Dedifferentiated amniotic fluid mesenchymal stem cell (primary cell): ENCODE results near the gene GSN.

ENCODE experiments used
- DNase-seq: peaks from one replicate; pipeline ENCODE4 v3.0.0-alpha.2; 2016; ENCODE audit errors: extremely low spot score

Gene GSN

GRCh38 chr9:121273064-121273775 is 5.3 kb downstream of the GSN start:
- no peak for DNase-seq

DNA sequence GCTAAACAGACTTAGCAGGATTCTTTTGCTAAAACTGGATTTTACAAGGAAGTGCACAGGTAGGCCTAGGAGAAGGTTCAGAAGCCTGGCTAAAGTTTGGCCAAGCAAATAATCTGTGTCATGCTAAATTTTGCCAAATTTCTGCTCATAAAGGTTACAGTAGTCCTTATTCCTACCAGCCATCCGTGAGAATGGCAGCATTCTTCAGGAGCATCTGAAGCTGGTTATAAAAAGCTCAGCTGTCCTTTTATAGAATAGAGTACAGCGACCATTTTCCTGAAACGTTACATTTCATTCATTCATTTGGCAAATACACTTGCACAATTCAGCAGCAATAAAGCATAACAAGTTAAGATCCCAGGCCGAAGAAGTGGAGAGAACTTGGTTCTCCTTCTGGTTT is 6.9 kb downstream of the GSN start:
- DNase-seq: no peak

DNA sequence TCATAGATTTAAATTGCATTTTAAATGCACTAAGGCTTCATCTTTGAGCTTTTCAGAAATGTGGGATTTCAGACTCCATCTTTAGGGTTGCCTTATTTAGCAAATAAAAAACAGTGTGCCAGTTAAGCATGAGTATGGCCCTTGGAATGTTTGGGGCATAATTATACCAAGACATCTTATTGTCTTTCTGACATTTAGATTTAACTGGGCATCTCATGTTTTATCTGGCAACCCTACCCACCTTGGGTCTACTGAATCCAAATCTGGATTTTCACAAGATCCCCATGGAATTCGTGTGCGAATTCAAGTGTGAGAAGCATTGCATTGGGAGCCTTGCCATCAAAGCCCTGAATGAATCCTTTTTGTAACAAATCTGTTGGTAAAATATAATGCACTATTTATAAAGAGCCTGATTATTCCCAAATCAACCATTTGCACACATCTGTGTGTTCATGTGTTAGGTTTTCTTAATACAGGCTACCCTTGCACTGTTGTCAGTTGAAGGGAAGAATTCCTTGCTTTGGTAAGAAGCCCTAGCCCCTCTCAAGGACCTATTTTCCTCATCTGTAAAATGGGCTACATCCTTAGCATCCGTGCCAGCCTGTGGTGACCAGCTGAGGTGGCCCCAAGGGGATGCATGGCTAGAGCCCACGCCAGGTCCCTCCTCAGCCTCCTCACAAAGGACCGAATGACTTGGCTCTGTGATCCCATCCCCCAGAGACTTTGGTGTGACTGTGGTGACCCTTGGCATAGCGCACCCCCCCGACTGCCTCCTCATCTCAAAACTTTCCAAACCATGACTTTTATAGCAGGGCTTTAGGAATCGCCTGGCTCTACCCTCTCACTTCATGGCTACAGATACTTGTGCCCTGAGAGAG is 8.1 kb downstream of the GSN start:
- no peak for DNase-seq

GRCh38 chr9:121277026-121277425 is 9.1 kb downstream of the GSN start:
- DNase-seq: no peak

DNA sequence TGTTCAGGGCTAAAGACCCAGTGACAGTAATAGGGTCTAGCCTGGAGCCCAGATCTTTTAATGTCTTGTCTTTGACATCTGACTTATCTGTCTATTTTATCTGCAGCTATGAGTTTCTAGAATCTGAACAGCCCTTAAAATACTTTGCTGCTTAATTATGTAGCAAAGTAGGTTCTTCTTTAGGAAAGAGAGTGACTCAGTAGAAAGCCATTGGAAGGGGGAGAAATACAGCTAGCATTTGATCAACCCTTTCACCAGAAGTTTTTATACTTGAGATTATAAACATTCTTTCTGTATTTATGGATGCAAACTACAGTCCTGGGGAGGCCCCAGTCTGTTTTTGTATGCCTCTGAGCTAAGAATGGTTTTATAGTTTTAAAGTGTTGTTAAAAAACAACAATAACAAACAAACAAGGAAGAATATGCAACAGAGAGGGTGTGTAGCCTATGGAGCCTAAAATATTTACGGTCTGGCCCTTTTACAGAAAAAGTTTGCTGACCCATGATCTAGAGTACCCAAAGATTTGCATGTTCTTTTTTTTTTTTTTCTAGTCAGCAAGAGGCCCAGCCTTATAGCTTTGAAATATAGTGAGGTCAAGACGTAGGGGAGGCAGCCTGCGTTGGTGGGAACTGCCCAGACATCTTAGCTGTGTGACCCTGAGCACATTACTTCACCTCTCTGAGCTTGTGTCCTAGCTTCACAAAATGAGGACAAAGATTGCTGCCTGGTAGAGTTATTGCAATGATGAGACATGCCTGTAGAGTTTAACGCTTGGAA is 9.7 kb downstream of the GSN start:
- DNase-seq: peak; percentile 57

DNA sequence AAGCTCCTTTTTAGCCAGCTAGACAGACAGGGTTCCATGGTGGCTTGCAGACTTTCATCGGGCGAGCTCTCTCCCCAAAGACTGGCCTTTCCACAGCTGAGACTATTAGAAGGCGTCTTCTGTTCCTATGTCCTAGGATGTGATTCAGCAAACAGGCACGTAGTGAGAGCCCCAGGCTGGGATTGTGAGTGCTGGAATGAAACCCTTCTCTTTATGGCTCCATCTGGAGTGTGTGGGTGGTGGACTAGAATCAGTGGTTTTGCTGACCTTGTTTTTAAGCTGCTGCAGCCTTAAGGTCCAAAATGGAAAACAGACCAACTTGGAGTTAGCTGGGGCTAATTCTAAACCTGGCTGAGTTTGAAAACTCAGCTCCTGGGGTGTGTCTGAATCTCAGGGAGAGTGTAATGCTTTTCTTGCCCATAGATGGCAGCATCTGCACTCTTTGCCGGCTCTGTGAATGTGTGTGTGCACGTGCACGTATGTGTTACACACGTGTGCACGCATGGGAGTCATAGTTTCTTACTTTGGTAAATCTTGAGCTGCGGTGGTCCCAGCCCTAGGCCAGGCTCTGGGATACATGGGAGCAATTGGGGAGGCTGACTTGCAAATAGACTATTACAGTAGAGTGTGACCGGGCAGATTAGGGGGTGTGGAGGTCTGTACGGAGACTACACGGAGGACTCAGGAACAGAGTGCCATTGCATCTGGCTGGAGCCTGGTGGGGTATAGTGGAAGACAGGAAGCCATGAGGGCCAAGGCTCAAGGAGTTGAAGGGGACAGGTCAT is 10.7 kb downstream of the GSN start:
- peak; percentile 99 for DNase-seq

DNA sequence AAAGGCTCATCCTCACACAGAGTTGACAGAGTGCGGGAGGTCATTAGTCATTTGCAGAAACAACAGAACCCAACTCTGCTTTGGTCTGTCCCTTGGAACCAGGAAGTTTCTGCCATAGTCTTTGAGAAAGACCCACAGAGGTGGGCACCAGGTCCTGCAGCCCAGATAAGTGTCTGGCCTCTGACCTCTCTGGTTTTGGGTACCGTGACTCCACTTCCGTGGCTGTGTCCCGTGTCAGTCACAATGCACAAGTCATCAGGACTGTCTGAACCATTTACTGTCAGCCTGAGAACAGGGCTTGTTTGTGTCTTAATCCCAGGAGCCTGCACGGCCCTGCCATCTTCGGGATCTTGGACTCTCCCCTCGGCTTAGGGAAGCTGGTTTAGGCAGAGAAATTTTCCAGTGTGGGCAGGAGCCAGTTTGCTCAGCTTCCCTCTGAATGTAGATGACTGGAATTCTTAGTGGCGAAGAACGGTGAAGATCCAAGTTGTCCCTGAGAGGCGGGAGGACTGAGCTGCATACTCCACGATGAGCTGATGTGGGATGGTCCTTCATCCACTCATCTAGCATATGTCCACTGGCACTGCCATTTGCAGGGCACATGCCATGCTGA is 11.9 kb downstream of the GSN start:
- no peak for DNase-seq

DNA sequence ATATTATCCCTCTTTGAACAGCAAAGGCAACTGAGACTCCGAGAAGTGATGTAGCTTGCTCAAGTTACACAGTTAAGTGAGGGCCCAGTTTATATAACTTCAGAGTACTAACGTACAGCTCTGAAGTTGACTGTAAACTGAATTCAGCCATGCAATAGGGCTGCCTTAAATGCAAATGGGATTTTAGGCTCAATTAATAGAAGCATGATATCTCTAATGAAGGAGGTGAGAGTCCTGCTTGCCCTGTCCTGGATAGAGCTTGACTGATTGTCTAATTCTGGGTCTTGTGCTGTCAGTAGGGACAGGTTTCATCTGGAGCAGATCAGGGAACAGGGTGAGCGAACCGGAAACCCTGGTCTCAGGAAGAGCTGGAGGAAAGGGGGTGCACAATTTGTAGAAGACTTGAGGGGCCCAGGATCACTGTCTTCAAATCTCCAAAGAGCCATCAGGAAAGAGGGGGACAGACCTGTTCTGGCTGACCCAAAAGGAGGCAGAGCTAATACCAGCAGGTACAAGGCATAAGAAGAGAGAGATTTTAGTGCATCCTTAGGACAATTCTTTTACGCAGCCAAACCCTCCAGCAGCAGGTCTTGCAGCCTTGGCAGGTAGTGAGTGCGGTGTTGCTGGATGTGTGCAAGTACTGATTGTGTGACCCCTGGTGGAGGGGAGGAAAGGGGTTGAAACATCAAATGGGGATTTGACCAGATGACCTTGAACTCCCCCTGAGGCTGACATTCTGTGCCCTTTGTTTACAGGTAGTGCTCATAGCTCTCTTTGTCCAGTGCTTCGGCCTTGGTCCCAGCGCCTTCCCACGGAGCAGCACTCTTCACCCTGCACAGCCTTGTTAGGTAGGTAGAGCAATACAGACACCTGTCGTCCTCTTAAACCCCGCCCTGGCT is 13.0 kb downstream of the GSN start:
- DNase-seq: no peak

DNA sequence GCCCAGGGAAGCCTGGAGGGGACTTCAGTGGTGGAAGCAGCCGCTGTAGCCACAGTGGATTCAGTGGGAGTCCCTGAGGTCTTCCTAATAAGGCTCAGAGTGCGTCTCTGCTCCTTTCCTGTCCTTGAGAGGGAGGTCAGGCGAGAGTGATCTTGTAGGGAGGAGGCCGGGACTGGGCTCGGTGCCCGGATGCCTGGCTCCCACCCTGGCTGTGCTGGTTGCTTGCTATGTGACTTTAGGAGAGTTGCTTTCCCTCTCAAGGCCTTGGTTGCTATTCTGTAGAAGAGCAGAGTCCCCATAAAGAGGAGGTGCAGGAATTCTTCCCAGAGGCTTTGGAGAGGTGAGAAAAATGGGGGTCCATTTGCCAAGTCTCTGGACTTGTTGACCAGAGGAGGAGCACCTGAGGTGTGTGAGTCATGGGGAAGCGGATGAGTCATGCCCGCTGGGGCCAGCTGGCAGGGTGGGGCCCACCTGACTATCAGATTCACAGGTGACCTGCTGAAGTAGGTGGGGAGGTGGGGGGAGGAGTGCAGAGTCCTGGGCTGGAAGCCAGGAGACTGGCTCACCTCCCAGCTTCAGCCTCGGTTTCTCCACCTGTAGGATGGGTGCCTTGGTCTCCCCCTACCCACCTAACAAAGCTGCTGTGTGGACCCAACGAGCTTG is 13.8 kb downstream of the GSN start:
- DNase-seq: no peak

GRCh38 chr9:121282277-121283079 is 14.5 kb downstream of the GSN start:
- no peak for DNase-seq

DNA sequence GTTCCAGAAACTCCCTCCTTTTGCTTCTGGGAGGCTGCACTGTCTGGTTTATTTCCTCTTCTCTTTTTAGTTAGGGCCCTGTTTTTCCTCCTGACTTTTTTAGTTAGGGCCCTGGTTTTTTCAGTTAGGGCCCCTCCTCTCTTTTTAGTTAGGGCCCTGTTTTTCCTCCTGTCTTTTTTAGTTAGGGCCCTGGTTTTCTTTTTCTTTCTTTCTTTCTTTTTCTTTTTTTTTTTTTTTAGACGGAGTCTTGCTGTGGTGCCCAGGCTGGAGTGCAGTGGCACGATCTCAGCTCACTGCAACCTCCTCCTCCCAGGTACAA is 15.1 kb downstream of the GSN start:
- DNase-seq: no peak

DNA sequence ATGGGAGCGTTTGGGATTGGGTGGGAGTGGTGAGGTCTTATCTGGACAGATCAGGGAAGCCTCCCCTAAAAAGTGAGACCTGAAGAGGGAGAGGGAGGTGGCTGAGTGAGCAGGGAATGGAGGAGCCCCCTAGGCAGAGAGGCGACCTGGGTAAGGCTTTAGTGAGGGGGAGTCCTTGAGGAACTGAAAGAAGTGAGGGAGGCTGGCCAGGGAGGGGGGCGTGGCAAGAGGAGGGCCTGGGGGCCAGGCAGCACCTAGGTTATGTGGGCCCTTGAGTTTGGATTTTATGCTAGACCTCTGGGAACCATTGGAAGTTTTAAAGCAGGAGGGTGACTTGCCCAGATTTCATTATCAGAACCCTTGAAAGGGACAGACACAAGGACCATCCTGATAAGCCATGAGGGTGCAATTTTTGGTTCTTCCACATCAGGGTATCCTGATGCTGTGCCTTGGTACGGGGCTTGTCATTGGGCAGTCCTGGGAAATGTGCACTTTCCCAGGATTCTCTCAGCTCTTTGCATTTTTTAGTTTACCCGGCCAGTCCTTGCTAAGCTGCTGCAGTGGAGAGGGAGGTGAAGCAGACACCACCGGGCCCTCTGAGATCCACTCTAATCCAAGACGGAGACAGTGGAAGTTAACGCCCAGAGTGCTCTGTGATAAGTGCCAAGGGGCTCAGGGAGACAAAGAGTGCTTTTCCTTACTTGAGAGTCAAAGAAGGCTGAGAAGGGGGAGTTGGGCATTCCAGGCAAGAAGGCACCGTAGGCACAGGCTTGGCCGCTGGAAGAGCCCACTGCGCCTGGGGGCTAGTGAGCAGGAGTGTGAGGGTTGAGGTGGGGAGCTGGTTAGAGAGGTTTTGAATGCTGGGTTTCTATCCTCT is 16.1 kb downstream of the GSN start:
- DNase-seq: no peak

DNA sequence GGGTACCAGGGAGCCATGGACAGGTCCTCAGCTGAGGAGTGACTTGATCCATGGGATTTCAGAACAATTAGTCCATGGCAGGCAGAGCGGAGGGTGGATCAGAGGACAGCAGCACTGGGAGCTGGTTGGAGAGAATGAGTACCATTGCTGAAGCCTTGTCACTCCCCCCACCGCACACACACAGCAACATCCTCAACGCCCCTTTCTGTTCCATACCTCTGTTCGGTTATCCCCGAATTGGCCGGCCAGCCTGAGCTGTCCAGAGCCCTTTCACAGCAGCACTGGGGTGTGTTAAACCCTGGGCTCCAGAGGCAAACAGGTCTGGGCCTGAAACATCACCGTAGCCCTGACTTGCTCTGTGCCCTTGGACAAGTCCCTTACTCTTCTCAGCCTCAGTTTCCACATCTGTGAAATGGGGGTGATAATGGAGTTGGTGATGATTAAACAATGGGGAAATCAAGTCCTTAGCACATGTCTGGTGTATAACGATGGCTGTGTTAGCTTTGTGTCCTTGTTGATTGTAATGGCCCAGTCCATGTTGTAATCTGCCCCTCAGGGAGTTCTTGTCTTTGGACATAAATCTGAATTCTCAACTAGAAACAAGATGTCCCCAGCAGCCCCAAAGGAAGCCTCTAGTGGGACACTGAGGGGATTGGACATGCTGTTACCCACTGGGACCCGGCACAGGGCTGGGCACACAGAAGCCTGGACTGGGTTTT is 16.9 kb downstream of the GSN start:
- no peak for DNase-seq

DNA sequence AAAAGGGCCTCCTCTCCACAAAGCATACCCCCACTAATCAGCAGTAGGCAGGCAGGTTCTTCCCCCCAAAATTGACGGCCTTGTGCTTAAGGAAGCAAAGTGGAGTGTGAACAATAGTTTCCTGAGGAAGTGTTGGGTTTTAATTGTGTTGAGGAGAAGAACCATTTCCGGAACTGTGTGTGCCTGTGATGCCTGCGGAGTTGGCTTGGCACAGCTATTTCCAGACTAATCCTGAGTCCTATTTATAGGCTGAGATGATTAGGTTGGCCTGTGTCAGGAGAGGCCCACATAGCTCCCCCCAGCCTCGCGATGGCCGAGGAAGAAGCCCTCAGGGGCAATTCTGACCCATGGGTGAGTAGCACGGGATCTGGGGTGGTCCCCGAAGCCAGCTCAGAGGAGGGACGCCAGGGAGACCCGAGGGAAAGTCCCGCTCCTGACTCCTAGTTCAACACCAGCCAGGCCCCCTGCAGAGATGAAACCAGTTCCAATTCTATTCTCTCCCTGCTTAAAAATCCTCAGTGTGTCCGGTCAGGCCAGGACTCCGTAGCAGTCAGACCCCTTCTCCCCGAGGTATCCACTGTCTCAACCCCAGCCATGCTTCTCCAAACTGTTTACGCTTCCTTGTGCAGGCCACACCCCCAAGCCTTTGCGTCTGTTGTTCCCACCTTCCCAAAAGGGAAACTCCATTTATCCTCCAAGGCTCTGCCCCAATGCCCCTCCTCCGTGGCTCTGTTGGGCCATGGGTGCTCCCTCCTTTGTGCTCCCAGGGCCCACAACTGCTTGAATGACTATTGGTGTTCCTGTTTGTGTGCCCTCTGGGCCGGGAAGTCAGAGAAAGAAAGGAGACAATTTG is 18.1 kb downstream of the GSN start:
- DNase-seq: peak; percentile 51

- no peak for DNase-seq
These were observed 18.7 kb downstream of the GSN start for GRCh38 chr9:121286688-121286972.

GRCh38 chr9:121286973-121287741 is 19.2 kb downstream of the GSN start:
- DNase-seq: peak; percentile 94
